Right ventricle myocardium superior (tissue), 1 donor: ENCODE results near the gene PCDH19. TPM values are rescaled to one million over a fixed set of nuclear protein-coding genes. Genes with fewer than 3 reads are reported as not detected.

ENCODE experiments used
- ATAC-seq: fragments of 200-7000 bp; cut with Tn5 transposase; one replicate; pipeline ENCODE4 v1.9.1; 2020; ENCODE audit warnings: mild to moderate bottlenecking; ENCODE audit not compliant: poor library complexity
- DNase-seq: peaks from one replicate; pipeline ENCODE4 v3.0.0-alpha.2; 2020
- intact Hi-C: fragments of 100-400 bp; cut with DNase I; formaldehyde crosslinking; loops from one replicate; pipeline ENCODE4 v1.11.2; 2022
- total RNA-seq: library from RNA; stranded (reverse); fragmentation: NEBNext Ultra II Directional; extraction: Animal tissue kit (Norgen Biotek cat#: 25700); gene quantifications from one replicate; pipeline ENCODE4 v1.2.1, GENCODE V29; 2021
- donor health status: DM: no; HTN: yes; CAD: no; lungs with severe emphysema.

PCDH19 gene
- total RNA-seq, 1 donor from 2014 or later: 0.32 TPM

GRCh38 chrX:100407784-100408712 lies 2.0 kb downstream of the PCDH19 start:
- no peak for DNase-seq

GRCh38 chrX:100407147-100407783 lies 2.8 kb downstream of the PCDH19 start:
- ATAC-seq (no peak), DNase-seq (no peak)
- intact Hi-C loops: no loop called here

More at GRCh38 chrX:100407784-100408712, 2.0 kb downstream of the PCDH19 start:
- intact Hi-C loops: no loop called here
- no peak for ATAC-seq

DNA sequence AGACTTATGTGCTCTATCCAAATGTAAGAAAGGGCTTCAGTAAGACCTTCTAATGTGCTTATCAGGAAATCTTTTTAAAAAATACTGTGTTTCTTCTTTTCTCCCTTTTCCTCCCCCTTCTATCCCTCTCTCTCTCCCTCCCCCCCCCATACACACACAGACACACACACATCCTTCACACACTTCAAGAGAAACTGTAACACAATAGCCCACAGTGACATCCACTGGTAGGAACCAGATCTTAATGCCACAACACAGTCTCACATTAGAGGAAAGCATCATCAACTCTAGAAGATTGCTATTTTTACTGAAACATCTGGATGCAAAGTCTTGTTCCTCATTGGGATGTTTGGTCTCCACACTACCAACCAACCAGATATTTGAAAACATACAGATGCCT lies 4.6 kb downstream of the PCDH19 start:
- ATAC-seq (no peak), DNase-seq (no peak)
- intact Hi-C loops: no loop called here

GRCh38 chrX:100404851-100405250 lies 5.2 kb downstream of the PCDH19 start:
- DNase-seq (no peak), ATAC-seq (no peak)
- intact Hi-C loops: no loop called here

- no peak for ATAC-seq
- no peak for DNase-seq
- intact Hi-C loops: no loop called here
These were observed 14.3 kb downstream of the PCDH19 start for GRCh38 chrX:100395781-100396180.

GRCh38 chrX:100381619-100382018 lies 28.5 kb downstream of the PCDH19 start:
- no peak for DNase-seq
- ATAC-seq: no peak
- intact Hi-C loops: no loop called here

DNA sequence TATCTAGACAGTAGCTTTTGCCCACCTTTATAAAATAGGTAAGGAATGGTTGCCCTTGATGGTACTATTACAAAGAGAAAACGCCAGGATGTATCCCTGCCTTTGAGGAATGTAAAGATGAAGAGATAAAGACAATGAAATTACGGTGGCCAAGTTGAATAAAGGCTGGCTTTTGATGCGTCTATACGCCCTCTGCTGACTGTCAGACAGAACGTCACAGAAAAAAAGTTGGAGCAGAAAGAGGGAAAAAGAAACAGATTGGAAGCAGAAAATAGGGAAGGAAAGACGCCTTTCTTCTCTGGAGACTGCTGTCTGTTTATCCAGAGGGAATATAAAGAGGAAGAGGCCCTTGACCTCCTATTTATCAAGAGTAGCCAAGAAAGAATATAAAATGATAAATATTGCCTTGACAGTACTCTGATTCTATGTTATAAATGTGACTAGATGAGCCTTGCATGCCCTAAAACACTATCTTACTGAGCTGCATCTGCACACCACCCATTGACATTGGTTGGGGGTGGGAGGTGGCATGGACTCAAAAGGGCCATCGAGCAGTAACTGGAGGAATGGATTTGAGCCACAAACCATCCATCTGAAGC lies 30.6 kb downstream of the PCDH19 start:
- intact Hi-C loops: no loop called here
- no peak for ATAC-seq
- DNase-seq: no peak

DNA sequence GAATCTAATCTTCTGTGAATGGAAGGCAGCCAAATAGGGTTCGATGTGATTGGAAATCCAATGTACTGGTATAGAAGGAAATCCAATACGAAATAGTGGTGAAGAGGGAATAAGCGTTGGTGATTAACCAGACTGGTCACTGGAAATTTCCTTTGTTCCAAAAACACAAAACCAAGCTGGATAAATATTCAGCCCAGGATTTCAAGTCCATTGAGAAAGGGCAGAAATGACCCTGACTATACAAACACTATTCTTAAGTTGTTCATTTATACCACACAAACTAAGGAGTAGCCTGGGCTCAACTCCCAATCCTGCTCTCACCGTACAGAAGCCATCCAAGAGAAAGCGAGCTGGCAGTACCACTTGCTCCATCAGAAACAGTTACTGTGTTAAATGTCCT lies 32.2 kb downstream of the PCDH19 start:
- ATAC-seq: no peak
- intact Hi-C loops: no loop called here
- DNase-seq: no peak

- ATAC-seq (no peak), DNase-seq (no peak)
- intact Hi-C loops: no loop called here
These were observed 33.5 kb downstream of the PCDH19 start for GRCh38 chrX:100376576-100376975.

- intact Hi-C loops: no loop called here
- DNase-seq: no peak
- no peak for ATAC-seq
These were observed 36.4 kb downstream of the PCDH19 start for GRCh38 chrX:100373673-100374072.

DNA sequence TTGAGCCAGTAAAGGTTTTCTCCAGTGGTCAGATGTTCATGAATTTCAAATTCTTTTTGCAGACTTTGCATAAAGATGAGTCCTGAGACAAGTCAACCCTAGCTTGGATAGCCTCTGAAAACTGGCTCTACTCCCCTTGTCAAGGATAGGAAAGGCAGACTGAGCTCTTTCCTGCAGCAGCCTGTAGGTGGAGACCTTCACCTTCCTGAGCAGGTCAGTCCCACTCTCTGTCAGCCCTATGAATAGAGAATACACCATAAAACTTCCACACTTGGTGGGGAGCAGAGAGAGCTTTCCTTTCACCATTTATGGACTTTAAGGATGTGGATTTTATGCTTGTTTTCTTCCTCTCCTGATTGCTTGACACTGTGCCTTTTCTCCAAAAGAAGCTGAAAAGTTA lies 41.9 kb downstream of the PCDH19 start:
- no peak for ATAC-seq
- no peak for DNase-seq
- intact Hi-C loops: no loop called here

DNA sequence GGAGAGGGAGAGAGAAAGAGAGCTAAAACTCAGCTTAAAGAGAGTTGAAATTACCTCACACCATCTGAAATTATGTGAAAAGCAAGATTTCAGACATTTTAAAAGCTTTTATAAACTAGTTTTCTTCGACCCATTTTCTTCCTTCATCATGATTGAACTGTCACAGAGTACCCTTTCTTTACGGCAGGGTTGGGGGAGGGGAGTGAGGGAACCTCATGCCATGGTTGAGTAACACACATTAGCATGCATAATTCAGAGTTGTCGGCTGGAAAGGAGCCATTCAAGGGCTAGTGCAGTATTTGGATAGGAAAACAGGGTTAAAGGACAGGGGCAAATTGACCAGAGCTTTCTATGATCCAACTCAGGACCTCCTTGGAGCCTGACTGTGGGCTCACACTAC lies 46.2 kb downstream of the PCDH19 start:
- ATAC-seq (no peak), DNase-seq (no peak)
- intact Hi-C loops: no loop called here

DNA sequence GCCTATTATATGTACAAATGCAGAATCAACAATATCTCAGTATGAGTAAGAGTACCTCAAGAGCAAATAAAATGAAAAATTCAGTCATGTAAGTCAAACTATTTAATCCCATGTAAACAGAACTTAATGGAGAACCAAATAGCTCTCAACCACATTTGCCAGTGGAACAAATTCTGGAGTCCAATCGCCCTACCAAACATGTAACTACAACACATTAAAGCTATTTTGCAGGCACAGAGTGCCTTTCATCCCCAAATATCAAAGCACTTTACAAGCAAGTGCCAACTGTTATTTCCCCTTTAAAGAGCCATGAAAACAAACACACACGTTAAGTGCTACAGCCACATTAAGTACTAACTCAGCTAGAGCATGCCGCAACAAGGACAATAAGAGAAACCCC lies 51.3 kb downstream of the PCDH19 start:
- intact Hi-C loops: no loop called here
- ATAC-seq (no peak), DNase-seq (no peak)

DNA sequence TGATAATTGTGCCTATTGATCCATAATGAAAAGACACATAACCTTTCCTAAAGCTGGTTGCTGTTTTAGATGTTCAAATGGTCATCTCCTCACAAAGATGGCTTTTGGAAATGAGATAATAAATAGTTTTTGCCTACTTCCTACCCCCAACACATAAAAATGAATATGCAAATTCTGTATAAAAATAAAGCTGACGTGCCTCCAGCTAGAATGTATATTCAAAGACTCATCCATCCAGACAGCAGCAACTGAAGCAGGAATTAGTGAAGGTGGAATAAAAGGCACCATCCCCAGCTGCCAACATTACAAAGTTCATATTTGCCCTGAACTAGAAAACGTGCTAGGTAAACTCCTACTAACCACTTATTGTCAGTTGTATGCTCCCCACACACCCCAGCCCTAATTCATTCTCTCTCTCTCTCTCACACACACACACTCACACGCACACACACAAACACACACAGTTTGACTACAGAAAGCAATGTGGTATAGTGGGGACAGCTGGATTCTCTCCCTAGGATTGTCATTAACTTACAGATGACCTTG lies 53.6 kb downstream of the PCDH19 start:
- DNase-seq (no peak), ATAC-seq (no peak)
- intact Hi-C loops: no loop called here

GRCh38 chrX:100355680-100356079 lies 54.4 kb downstream of the PCDH19 start:
- no peak for ATAC-seq

DNA sequence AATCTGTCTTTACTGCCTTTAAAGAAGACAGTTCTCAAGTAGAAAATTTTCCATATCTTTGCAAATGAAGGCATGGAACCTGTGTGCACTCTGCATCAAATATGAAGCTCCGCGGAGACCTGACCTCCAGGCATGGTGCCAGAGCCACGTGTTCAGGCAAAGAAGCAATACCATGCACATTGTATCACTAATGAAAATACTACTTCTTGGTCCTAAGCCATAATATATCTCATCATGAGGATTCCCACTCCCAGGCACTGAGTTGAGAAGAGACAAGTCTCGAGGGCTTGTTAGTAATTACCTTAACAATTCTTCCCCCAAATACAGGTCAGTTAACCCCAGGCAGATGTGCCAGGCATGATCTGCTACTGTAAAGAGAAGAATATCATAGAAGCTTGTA lies 56.7 kb downstream of the PCDH19 start:
- DNase-seq: no peak
- intact Hi-C loops: no loop called here
- ATAC-seq: no peak

More at GRCh38 chrX:100355680-100356079, 54.4 kb downstream of the PCDH19 start:
- intact Hi-C loops: no loop called here
- no peak for DNase-seq

- intact Hi-C loops: no loop called here
- DNase-seq (no peak), ATAC-seq (no peak)
These were observed 59.2 kb downstream of the PCDH19 start for GRCh38 chrX:100350704-100351489.

- DNase-seq: no peak
- no peak for ATAC-seq
- intact Hi-C loops: no loop called here
These were observed 60.7 kb downstream of the PCDH19 start for GRCh38 chrX:100349391-100349790.

DNA sequence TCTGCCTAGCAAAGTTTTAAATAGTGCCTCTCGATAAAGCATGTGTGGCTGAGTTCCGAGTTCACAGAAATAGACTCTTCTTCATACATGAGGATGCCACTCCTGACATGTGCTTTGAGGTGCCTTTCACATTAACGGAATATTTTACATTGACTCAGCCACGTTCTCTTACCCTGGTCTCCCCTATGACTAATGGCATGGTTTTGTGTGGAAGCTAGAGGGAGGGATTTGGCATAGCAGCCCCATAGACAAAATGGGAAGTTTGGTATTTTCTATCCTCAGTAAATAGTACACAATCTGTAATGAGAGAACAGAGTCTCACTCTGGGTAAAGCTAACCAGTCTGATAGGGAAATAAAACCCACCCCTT lies 68.9 kb downstream of the PCDH19 start:
- DNase-seq (no peak), ATAC-seq (no peak)
- intact Hi-C loops: no loop called here
